ENCODE measurements around the gene SLC9A3.

Gene SLC9A3

GRCh38 chr5:471750-472058, 52.5 kb downstream of the SLC9A3 start:
- TF ChIP-seq, protein P1, sequence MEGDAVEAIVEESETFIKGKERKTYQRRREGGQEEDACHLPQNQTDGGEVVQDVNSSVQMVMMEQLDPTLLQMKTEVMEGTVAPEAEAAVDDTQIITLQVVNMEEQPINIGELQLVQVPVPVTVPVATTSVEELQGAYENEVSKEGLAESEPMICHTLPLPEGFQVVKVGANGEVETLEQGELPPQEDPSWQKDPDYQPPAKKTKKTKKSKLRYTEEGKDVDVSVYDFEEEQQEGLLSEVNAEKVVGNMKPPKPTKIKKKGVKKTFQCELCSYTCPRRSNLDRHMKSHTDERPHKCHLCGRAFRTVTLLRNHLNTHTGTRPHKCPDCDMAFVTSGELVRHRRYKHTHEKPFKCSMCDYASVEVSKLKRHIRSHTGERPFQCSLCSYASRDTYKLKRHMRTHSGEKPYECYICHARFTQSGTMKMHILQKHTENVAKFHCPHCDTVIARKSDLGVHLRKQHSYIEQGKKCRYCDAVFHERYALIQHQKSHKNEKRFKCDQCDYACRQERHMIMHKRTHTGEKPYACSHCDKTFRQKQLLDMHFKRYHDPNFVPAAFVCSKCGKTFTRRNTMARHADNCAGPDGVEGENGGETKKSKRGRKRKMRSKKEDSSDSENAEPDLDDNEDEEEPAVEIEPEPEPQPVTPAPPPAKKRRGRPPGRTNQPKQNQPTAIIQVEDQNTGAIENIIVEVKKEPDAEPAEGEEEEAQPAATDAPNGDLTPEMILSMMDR (IDR thresholded peaks at IDR 0.05; ENCODE audit: insufficient read depth, low read depth, low read length, missing control alignments), result no peak
- no peak for DNase-seq (ENCODE audit: low read depth)
- H3K4me3 ChIP-seq (ENCODE audit: low read length), result peak overlapping the region; percentile 72

GRCh38 chr5:470961-471749, 53.1 kb downstream of the SLC9A3 start:
- no peak for DNase-seq (ENCODE audit: low read depth)
- peak overlapping the region; percentile 72 for H3K4me3 ChIP-seq (ENCODE audit: low read length)
- TF ChIP-seq, protein P1 (IDR thresholded peaks at IDR 0.05; ENCODE audit: insufficient read depth, low read depth, low read length, missing control alignments), result no peak

GRCh38 chr5:469752-470483, 54.3 kb downstream of the SLC9A3 start:
- DNase-seq (ENCODE audit: low read depth), result no peak
- TF ChIP-seq, protein P1 (IDR thresholded peaks at IDR 0.05; ENCODE audit: insufficient read depth, low read depth, low read length, missing control alignments), result no peak
- H3K4me3 ChIP-seq (ENCODE audit: low read length), result no peak overlapping the region

GRCh38 chr5:468401-468800, 55.8 kb downstream of the SLC9A3 start:
- TF ChIP-seq, protein P1 (IDR thresholded peaks at IDR 0.05; ENCODE audit: insufficient read depth, low read depth, low read length, missing control alignments), result no peak
- no peak for DNase-seq (ENCODE audit: low read depth)
- H3K4me3 ChIP-seq (ENCODE audit: low read length), result no peak overlapping the region

- TF ChIP-seq, protein P1 (IDR thresholded peaks at IDR 0.05; ENCODE audit: insufficient read depth, low read depth, low read length, missing control alignments), result no peak
- H3K4me3 ChIP-seq (ENCODE audit: low read length), result no peak overlapping the region
- DNase-seq (ENCODE audit: low read depth), result no peak
These were observed 57.5 kb downstream of the SLC9A3 start for GRCh38 chr5:466661-467310.

DNA sequence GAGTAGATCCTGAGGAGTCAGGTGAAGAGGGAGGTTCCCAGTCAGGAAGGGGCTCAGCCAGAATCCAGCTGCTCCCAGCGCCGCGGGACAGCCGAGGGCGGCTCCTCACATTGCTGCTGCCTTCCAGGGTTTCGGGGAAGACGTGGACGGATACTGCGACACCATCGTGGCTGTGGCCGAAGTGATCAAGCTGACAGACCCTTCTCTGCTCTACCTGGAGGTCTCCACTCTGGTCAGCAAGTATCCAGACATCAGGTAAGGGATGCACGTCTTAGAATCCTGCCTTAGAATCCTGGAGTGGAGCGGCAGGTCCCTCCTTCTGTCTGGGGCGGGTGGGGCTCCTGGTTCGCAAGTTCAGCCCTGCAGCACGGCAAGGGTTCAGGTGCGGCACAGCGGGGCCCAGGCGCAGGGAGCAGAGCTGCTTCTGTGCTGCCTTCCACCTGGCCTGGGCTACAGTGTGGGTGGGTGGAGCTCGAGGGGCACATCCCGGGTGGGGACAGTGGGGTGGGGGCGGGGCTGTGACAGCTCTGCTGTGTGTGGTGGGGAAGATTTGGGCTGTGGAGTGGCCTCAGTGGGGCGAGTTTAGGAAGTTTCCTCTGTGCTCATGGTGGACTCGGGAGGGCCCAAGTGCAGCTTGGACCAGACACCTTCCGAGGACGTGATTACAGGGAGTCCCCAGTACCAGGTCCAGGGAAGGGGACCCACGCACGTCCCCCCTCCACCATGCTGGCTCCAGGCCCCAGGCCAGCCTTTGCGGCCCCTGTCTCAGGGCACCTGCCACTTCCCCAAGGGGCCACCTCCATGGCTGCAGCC, 58.5 kb downstream of the SLC9A3 start:
- no peak overlapping the region for H3K4me3 ChIP-seq (ENCODE audit: low read length)
- no peak for DNase-seq (ENCODE audit: low read depth)
- TF ChIP-seq, protein P1 (IDR thresholded peaks at IDR 0.05; ENCODE audit: insufficient read depth, low read depth, low read length, missing control alignments), result no peak

All from epithelial cell of esophagus (primary cell).